Astrocyte of the cerebellum (primary cell): ENCODE measurements around the gene DEDD.

Source experiments
- DNase-seq: peaks from one replicate; pipeline ENCODE4 v3.0.0-alpha.2; 2011; ENCODE audit warnings: low read depth
- H3K4me3 ChIP-seq: 2 replicates; pipeline ENCODE4 v1.5.1; 2011; ENCODE audit warnings: mild to moderate bottlenecking, low read depth, low read length, moderate library complexity
- CTCF ChIP-seq: IDR thresholded peaks from 2 replicates; pipeline ENCODE4 v1.5.1; 2012; ENCODE audit warnings: low read length, low read depth, moderate library complexity, mild to moderate bottlenecking; ENCODE audit errors: missing control alignments
- in situ Hi-C: cut with HindIII; loops from 2 replicates; pipeline ENCODE4 v1.10.0; 2017; ENCODE audit warnings: low sequenced_read_pairs

The DEDD gene

GRCh38 chr1:161079436-161080110, 52.9 kb downstream of the DEDD start:
- DNase-seq, result no peak
- in situ Hi-C loops, result no loop called here

GRCh38 chr1:161077426-161077825, 55.0 kb downstream of the DEDD start:
- in situ Hi-C loops, result no loop called here
- DNase-seq, result no peak
- TF ChIP-seq CTCF, result no peak
- H3K4me3 ChIP-seq, result no peak overlapping the region

More at GRCh38 chr1:161079436-161080110, 52.9 kb downstream of the DEDD start:
- no peak for TF ChIP-seq CTCF
- no peak overlapping the region for H3K4me3 ChIP-seq

- TF ChIP-seq CTCF, result no peak
- H3K4me3 ChIP-seq, result no peak overlapping the region
- in situ Hi-C loops, result no loop called here
- DNase-seq, result no peak
These were observed 56.1 kb downstream of the DEDD start for GRCh38 chr1:161076410-161076809.

GRCh38 chr1:161074676-161075368, 57.6 kb downstream of the DEDD start:
- no peak for DNase-seq
- no peak for TF ChIP-seq CTCF
- in situ Hi-C loops, result no loop called here
- H3K4me3 ChIP-seq, result no peak overlapping the region

GRCh38 chr1:161073474-161074121, 58.9 kb downstream of the DEDD start:
- no peak for TF ChIP-seq CTCF
- in situ Hi-C loops, result no loop called here
- DNase-seq, result no peak
- H3K4me3 ChIP-seq, result no peak overlapping the region

- DNase-seq, result no peak
- in situ Hi-C loops, result no loop called here
- no peak for TF ChIP-seq CTCF
These were observed 59.6 kb downstream of the DEDD start for GRCh38 chr1:161072751-161073449.

More at GRCh38 chr1:161072751-161073449, 59.6 kb downstream of the DEDD start:
- no peak overlapping the region for H3K4me3 ChIP-seq
